Osteocyte (in vitro differentiated cells): ENCODE results near the gene SNX3. TPM values are rescaled to one million over a fixed set of nuclear protein-coding genes. Genes with fewer than 3 reads are reported as not detected.
A peak's percentile ranks its signal among the peaks of the same experiment; 100 is the strongest.
"Not testable (repeated sequence)": the region's sequence is repeated elsewhere in the genome, so short reads cannot be mapped to it uniquely, and the experiment has no call there.

Experiments
- DNase-seq: peaks from one replicate; pipeline ENCODE4 v3.0.0; 2021; ENCODE audit warnings: mixed read lengths; ENCODE audit not compliant: unreplicated experiment; ENCODE audit errors: extremely low spot score
- H3K27ac Mint-ChIP-seq: one replicate; pipeline ENCODE4 v1.8.0; 2021; ENCODE audit warnings: mild to moderate bottlenecking, mixed read lengths; ENCODE audit not compliant: unreplicated experiment
- H3K27me3 Mint-ChIP-seq: one replicate; pipeline ENCODE4 v1.8.0; 2021; ENCODE audit warnings: mixed read lengths; ENCODE audit not compliant: unreplicated experiment
- H3K36me3 Mint-ChIP-seq: one replicate; pipeline ENCODE4 v1.8.0; 2021; ENCODE audit warnings: mixed read lengths; ENCODE audit not compliant: unreplicated experiment
- H3K4me1 Mint-ChIP-seq: one replicate; pipeline ENCODE4 v1.8.0; 2021; ENCODE audit warnings: mixed read lengths; ENCODE audit not compliant: unreplicated experiment
- H3K4me3 Mint-ChIP-seq: one replicate; pipeline ENCODE4 v1.8.0; 2021; ENCODE audit warnings: mild to moderate bottlenecking, moderate library complexity, mixed read lengths; ENCODE audit not compliant: unreplicated experiment
- H3K9me3 Mint-ChIP-seq: one replicate; pipeline ENCODE4 v1.8.0; 2021; ENCODE audit warnings: mixed read lengths; ENCODE audit not compliant: unreplicated experiment
- long read RNA-seq: library from polyadenylated mRNA; unstranded; transcript quantifications from one replicate; pipeline ENCODE4 v2.0.0, GENCODE V29; 2021
- total RNA-seq: library from RNA; stranded (reverse); gene quantifications from 2 replicates; pipeline ENCODE4 v1.2.1, GENCODE V29; 2021
- TF ChIP-seq, protein P1 (sequence below): fragments of 200-600 bp; sonication (generic); IDR thresholded peaks from 2 replicates; pipeline ENCODE4 v1.5.0; 2021; ENCODE audit warnings: antibody characterized with exemption, mild to moderate bottlenecking, moderate library complexity

Gene SNX3
- 166 and 171 TPM in 2 replicates for total RNA-seq
- long read RNA-seq, transcript SNX3-201 (4 exons, 1,755 nt), result major isoform, 89 of 94 reads
- long read RNA-seq, partial matches to known transcripts, result 0 of 94 reads
- long read RNA-seq, other reads (novel, unspliced or antisense), result 4 of 94 reads

DNA sequence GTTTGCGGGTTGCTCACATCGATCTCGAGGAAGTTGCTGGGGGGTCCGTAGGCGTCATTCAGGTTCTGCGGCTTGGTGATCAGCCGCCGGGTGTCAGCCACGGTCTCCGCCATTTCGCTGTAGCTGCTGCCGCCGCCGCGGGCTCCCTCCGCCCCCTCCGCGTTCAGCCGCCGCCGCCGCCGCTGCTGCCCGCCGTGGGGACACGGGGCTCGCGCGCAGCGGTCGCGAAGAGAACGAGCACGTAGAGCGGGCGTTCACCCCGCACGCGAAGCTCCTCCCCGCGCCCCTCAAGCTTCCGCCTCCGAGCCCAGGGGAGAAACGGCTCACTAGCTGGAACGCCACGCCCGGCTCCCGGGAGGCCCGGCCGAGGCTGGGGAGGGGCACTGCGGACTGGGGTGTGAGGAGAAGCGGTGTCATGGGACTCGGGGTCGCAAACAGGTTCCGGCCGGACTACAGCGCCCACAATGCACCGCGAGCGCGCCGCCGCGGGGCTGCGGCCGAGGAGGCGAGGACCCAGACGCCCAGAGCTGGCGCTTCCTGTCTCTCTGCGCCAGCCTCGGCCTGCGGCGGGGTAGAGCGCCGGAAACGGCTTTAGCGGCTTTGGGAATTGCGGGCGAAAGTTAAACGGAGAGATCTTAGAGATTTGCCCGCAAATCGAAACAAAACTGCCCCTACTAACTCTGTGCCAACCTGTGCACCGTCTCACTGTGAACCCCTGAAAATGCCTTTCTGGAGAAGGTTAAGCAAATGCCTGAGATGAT lies at the start of gene SNX3:
Gene SNX3 (minus strand): TSS at position 232 of the 761 bp plus-strand sequence. CDS start 119 bp downstream, at position 113.
- Mint-ChIP-seq H3K4me1 (peaks cover 25% of the 10 kb centered on the region), H3K36me3 (peaks cover 5% of the 10 kb centered on the region), H3K27ac (peak within 1 kb of the TSS; percentile 97), H3K4me3 (peak within 1 kb of the TSS; percentile 86), H3K27me3 (no peaks in the 10 kb centered on the region), H3K9me3 (no peaks in the 10 kb centered on the region)
- peak; percentile 98 for DNase-seq
- TF ChIP-seq, protein P1, sequence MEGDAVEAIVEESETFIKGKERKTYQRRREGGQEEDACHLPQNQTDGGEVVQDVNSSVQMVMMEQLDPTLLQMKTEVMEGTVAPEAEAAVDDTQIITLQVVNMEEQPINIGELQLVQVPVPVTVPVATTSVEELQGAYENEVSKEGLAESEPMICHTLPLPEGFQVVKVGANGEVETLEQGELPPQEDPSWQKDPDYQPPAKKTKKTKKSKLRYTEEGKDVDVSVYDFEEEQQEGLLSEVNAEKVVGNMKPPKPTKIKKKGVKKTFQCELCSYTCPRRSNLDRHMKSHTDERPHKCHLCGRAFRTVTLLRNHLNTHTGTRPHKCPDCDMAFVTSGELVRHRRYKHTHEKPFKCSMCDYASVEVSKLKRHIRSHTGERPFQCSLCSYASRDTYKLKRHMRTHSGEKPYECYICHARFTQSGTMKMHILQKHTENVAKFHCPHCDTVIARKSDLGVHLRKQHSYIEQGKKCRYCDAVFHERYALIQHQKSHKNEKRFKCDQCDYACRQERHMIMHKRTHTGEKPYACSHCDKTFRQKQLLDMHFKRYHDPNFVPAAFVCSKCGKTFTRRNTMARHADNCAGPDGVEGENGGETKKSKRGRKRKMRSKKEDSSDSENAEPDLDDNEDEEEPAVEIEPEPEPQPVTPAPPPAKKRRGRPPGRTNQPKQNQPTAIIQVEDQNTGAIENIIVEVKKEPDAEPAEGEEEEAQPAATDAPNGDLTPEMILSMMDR, result peak; percentile 23

DNA sequence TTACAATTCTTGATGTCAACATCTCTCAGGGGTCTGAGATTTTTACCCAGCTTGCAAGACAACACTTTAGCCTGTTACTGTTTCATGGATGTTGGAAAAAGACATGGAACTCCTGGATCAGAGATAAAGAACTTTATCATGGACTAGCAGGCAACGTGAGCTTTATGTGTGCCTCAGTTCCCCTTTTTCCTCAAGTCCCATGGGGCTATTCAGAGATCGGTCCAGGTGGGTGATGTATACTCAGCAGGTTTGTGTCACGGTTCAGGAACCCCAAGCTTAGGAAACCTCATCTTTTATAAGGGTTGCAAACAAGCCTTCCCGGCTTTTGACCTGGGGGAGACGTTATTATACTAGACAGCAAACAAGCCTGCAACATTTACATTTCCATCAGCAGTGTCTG lies 49.0 kb upstream of the SNX3 start:
- Mint-ChIP-seq H3K36me3 (no peaks in the 10 kb centered on the region), H3K4me1 (no peaks in the 10 kb centered on the region), H3K9me3 (no peaks in the 10 kb centered on the region), H3K27me3 (no peaks in the 10 kb centered on the region), H3K27ac (no peak overlapping the region), H3K4me3 (no peak overlapping the region)
- peak; percentile 7 for DNase-seq
- TF ChIP-seq, protein P1, result no peak

DNA sequence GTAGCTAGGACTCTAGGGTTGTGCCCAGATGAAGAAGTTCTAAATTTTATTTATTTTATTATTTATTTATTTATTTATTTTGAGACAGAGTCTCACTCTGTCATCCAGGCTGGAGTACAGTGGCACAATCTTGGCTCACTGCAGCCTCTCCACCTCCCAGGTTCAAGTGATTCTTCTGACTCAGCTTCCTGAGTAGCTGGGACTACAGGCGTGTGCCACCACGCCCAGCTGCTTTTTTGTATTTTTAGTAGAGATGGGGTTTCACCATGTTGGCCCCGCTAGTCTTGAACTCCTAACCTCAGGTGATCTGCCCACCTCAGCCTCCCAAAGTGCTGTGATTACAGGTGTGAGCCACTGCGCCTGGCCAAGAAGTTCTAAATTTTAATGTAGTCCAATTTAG lies 47.8 kb upstream of the SNX3 start:
- H3K27me3 Mint-ChIP-seq, H3K27ac Mint-ChIP-seq, H3K9me3 Mint-ChIP-seq, DNase-seq, H3K4me1 Mint-ChIP-seq, H3K4me3 Mint-ChIP-seq, H3K36me3 Mint-ChIP-seq: not testable (repeated sequence)

DNA sequence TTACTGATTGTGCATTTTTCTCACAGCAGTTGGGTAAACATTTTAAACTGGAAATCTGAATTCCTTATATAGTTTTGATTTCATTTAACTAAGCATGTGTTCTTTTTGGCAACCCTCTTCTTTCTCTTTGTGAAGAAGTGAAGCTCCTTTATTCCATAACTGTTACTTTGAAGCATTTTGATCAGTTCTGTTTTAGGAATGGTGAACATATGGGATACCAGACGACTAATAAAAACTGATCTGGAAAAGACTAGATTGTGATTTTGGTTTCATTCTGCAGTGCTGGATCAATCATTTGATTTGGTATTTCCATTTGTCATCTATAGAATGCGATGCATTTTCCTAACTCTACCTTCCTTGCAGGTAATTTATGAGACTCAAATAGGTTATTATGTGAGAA lies 43.8 kb upstream of the SNX3 start:
- H3K4me1 Mint-ChIP-seq, result no peaks in the 10 kb centered on the region
- no peak for DNase-seq
- H3K27ac Mint-ChIP-seq, result no peak overlapping the region
- TF ChIP-seq, protein P1, result no peak
- H3K9me3 Mint-ChIP-seq, result no peaks in the 10 kb centered on the region
- no peaks in the 10 kb centered on the region for H3K36me3 Mint-ChIP-seq
- no peaks in the 10 kb centered on the region for H3K27me3 Mint-ChIP-seq
- no peak overlapping the region for H3K4me3 Mint-ChIP-seq

DNA sequence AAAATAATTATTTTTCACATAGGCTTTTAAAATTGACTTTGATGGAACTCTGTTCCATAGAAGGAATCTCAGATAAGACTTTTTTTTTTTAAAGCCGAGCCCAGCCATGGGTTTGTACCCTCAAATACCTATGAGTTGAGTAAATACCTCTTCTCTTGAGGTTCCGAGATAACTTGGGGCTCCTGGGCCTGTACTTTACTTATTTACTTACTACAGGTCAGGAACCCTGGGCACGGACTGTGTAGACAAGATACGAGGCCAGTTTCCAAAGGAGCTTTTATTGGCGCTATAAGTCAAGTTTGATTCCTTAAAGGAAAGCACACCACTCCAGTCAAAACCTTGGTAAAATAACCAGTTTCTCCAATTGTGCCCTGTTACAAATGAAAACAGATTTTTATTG lies 41.5 kb upstream of the SNX3 start:
- Mint-ChIP-seq H3K36me3 (no peaks in the 10 kb centered on the region), H3K27me3 (no peaks in the 10 kb centered on the region), H3K4me3 (no peak overlapping the region), H3K27ac (no peak overlapping the region), H3K9me3 (no peaks in the 10 kb centered on the region), H3K4me1 (peaks cover 4% of the 10 kb centered on the region)
- TF ChIP-seq, protein P1, result no peak
- peak; percentile 19 for DNase-seq
